ENCODE results near the gene PLA2G6.
"Not testable (repeated sequence)": the region's sequence is repeated elsewhere in the genome, so short reads cannot be mapped to it uniquely, and the experiment has no call there.

Gene PLA2G6

GRCh38 chr22:38165922-38166593, 15.6 kb downstream of the PLA2G6 start:
- no peak for DNase-seq

GRCh38 chr22:38164551-38164918, 17.1 kb downstream of the PLA2G6 start:
- DNase-seq, result no peak

GRCh38 chr22:38163844-38164550, 17.6 kb downstream of the PLA2G6 start:
- DNase-seq, result no peak

- DNase-seq, result no peak
These were observed 18.5 kb downstream of the PLA2G6 start for GRCh38 chr22:38162881-38163843.

GRCh38 chr22:38155703-38156102, 25.9 kb downstream of the PLA2G6 start:
- DNase-seq, result no peak

GRCh38 chr22:38154563-38154915, 27.1 kb downstream of the PLA2G6 start:
- not testable (repeated sequence) for DNase-seq

DNA sequence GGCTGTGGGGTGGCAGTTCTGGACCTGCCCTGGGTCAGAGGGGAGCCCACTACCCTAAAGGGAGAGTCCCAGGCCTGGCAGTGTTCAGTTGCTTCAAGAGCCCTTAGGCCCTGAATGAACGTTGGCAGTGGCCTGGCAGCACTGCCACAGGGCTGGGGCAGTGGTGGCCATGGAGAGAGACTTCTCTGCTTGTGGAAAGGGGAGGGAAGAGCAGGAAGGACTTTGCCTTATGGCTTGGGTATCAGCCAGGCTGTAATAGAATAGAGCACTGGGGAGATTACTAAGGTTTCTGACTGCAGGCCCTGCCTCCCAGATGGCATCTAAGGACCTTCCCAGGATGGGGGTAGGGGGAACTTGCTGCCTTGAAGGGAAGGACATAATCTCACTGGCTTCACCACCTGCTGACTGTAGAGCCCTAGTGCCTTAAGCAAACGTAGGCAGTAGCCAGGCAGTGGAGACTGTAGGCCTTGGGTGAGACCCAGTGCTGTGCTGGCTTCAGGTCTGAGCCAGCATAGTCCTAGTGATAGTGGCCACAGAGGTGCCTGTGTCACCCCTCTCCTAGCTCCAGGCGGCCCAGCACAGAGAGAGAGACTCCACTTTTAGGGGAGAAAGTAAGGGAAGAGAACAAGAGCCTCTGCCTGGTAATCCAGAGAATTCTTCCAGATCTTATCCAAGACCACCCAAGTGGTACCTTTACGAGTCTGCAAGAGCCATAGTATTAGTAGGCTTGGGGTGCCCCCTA, 27.6 kb downstream of the PLA2G6 start:
- DNase-seq, result no peak

DNA sequence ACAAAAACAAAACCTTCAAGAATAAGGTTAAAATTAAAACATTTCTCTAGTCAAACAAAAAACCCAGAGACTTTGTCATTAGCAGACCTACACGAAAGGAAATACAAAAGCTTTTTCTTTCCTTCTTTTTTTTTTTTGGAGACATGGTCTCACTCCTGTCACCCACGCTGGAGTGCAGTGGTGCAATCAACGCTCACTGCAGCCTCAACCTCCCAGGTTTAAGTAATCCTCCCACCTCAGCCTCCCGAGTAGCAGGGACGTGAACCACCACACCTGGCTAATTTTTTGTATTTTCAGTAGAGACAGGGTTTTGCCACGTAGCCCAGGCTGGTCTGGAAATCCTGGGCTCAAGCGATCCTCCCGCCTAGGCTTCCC, 30.5 kb downstream of the PLA2G6 start:
- DNase-seq, result no peak

GRCh38 chr22:38148245-38148644, 33.4 kb downstream of the PLA2G6 start:
- no peak for DNase-seq

- not testable (repeated sequence) for DNase-seq
These were observed 35.5 kb downstream of the PLA2G6 start for GRCh38 chr22:38146166-38146565.

- no peak for DNase-seq
These were observed 37.6 kb downstream of the PLA2G6 start for GRCh38 chr22:38144025-38144405.

GRCh38 chr22:38142606-38143005, 39.0 kb downstream of the PLA2G6 start:
- DNase-seq, result no peak

DNA sequence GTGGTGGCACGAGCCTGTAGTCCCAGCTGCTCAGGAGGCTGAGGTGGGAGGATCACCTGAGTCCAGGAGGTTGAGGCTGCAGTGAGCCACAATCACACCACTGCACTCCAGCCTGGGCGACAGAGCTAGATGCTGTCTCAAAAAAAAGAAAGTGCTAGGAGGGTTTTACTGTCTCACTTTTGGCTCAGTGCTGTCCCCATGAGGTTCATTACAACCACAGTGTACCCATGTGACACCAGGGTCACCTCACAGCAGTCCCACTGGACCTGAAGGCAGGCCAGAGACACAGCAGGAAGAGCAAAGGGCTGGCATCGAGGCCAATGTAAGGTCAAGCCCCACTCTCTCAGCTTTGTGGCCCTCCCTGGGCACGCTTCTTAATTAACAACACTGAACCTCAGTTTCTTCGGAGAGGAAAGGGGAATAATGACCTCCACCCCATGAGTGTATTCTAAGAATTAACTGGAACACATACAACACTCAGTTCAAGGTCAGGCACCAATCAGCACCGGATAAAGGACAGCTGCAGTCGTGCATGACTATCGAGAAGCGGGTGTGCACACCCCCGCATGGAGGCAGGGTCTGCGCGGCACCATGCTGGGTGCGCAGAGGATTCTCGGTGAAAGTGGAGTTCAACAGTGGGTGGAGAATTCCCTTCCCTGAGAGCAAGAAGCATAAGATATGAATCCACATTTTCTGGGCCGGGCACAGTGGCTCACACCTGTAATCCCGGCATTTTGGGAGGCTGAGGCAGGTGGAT, 40.2 kb downstream of the PLA2G6 start:
- no peak for DNase-seq

GRCh38 chr22:38139901-38140300, 41.7 kb downstream of the PLA2G6 start:
- no peak for DNase-seq

- no peak for DNase-seq
These were observed 42.7 kb downstream of the PLA2G6 start for GRCh38 chr22:38138961-38139360.

GRCh38 chr22:38137876-38138687, 43.5 kb downstream of the PLA2G6 start:
- no peak for DNase-seq

DNA sequence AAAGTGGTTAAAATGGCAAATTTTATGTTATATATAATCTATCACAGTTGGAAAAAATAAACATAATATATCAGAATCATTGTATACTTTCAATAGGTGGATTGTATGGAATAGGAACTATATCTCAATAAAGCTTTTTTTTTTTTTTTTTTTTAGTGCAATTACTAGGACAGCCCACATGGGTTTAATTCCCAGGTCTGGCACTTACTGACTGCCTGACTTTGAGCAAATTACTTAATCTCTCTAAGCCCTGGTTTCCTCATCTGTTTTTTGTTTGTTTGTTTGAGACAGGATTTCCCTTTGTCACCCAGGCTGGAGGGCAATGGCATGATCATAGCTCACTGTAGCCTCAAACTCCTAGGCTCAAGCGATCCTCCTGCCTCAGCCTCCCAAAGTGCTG, 45.0 kb downstream of the PLA2G6 start:
- no peak for DNase-seq

DNA sequence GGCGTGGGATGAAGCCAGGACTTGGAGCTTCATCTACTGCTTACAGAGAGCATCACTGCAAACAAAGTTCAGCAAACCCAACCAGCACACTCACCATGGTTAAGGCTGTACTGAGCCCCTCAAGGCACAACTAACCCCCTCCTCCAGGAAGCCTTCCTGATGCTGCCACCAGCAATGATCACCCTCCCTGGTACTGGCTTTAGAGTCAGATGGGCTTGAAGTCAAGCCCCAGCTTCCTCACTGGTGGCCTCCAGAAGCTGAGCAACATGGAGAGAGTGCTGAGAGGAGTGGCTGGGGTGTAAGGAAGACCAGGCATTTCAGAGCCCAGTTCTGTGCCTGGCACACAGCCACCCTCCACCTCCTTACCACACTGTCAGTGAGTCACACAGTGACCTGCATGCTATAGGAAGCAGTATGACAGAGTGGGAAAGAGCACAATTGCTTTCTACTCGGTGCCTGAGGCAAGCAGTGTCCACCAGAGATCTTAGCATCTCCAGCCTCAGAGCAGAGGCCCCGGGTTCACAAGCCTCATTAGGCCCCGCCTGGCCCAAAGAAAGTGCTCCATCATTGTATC, 46.4 kb downstream of the PLA2G6 start:
- no peak for DNase-seq

DNA sequence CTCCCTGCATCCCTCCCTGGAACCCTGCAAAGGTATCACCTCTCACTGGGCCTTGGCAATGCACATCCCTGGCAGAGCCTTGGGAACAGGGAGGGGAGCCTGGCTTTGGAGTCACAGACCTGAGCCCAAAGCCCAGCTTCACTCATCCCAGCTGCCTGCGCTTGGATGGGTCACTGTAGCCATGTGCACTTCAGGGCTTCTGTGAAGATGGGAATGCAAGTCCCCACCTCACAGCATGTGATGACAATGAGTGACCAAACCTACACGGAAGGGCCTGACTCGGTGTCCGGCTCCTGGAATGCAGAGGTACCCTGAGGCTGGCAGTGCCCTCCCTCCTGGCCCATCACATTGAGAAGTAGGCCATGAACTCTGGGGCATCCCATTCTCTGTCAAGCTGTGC, 48.3 kb downstream of the PLA2G6 start:
- no peak for DNase-seq

- no peak for DNase-seq
These were observed 48.8 kb downstream of the PLA2G6 start for GRCh38 chr22:38132794-38133193.

GRCh38 chr22:38132136-38132535, 49.5 kb downstream of the PLA2G6 start:
- no peak for DNase-seq

All from activated naive CD4-positive, alpha-beta T cell treated with Interleukin-2 at 50 U/mL for 16 hours (primary cell).